ENCODE measurements around the gene PRDM16.

The PRDM16 gene

DNA sequence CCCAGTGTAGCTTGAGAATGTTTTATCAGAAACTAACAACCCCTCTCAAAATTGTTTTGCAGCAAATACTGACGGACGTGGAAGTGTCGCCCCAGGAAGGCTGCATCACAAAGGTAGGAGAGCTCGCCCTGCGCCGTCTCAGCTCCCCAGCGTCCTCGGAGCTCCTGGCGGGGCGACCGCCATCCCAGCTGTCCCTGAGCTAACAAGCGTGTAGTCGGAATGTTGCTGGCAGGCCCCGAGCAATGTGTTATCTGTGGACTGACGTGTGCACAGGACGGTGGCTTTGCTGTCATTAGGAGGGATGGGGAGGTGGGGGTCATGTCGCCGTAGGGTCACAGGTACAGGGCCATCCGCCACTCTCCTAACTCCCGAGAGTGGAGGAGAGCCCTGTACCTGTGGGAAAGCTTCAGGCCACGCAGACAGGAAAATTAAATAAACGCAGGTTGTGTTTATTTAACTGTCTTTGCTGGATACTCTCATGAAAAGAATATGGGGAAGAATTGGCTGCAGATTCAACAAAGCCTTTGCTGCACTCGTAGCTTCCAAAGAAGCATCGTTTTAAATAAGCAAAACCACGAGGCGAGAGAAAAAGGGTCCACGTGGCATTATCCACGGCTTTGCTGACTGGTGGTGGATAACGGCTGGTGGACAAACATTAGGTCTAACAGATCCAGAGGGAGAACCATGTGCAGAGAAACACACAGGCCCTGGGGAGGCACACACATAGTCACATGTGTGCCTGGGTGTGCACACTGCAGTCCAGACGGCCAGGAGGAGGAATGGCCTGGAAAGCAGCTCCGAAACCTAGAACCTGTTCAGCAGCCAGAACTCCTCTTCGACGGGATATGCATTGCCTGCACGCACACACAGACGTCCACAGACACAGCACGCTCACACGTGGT lies 175.3 kb downstream of the PRDM16 start:
- no peak for DNase-seq

DNA sequence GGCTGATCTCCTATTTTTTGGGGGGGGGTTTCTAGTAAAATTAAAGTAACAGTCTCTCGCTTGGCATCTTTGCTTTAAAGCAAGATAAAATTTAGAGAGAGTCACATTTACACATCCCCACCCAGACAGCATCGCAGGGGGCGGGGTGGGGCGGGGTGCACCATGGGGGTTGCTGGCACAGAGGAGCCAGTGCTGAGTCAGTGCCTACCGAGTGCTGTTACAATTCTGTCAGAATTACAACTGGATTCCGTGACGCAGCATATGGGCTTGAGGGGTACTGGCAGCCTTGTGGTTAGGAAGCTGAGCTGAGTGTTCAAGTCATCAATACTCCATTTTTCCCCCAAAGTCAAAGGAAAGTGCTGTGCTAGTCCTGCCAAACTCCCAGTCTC lies 175.9 kb downstream of the PRDM16 start:
- DNase-seq: no peak

DNA sequence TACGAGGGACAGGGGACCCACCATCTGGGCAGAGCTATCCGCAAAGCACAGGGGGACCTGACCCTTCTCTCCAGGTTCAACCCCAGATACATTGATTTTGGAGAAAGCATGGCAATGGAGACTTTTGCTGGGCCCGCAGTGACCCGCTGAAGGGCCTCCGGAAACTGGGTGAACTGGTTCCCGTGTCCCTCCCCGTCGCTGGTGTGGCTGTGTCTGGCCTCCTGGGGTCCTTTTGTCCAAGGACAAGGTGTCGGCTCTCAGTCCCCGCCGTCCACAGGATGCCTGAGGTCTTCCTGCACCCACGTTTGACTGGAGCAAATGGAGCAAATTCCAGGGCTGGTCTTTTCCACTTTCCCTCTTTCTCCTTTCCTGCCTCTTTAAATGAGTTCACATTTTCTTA lies 176.3 kb downstream of the PRDM16 start:
- no peak for DNase-seq

DNA sequence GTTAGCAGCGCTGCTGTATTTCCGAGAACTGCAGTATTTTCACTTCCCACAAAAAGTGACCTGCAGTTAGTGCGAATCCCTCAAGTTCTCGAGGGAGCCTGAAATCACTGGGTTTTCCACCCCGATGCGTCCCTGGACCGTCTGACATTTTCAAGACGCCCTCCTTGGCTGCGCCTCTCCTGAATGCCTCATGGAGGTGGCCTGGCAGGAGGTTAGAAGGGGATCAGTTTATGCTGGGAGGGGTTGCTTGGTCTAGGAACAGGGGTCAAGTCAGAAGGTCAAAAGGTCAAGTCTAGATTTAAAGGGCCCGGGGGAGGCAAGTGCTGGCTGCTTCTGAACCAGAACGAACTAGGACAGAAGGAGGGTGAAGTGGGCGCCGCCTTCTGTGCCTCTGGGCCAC lies 176.8 kb downstream of the PRDM16 start:
- DNase-seq: no peak

DNA sequence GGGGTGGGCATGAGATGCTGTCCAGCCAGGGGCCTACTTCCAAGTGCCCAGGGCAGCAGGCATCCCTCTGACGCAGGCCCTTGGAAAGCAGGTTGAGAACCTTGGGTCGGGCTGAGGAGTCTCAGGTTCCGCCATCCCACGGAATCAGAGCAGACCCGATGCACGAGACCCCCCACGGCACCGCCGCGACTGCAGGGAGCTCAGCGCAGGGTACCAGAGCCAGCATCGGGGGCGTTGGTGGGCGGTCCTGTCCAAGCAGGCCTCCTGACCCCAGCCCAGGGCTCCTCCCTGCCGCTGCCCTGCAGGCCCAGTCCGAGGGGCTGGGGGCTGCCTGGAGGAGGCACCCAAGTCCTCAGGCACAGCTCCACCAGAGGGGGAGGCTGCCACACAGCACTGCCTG lies 177.2 kb downstream of the PRDM16 start:
- DNase-seq: no peak

DNA sequence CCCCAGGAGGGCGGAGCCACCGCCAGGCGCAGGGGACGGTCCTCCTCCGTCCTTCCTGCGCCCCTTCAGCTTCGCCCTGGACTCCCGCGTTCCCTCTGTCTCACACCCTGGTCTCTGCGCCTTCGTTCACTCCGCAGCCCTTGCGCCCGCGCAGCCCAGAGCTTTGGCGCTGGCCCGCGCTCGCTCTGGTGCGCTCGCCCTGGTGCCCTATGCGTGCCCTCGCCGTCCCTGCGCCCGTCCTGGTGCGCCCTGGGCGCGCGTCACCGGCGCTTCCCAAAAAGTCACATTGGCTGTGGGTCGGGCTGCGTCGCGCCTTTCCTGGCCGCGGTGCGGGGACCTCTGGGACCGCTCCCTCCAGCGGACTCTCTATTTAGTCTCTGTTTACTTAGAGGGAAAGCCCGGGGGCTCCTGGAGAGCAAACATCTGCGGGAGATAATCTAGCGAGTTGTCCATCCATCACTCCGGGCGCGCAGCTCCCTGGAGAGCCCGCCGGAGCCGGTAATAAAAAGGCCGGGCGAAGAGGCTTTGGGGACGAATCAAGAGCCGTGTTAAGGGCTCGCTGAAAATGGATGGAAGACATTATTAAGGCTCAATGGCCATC lies 178.6 kb downstream of the PRDM16 start:
- peak; percentile 61 for DNase-seq

DNA sequence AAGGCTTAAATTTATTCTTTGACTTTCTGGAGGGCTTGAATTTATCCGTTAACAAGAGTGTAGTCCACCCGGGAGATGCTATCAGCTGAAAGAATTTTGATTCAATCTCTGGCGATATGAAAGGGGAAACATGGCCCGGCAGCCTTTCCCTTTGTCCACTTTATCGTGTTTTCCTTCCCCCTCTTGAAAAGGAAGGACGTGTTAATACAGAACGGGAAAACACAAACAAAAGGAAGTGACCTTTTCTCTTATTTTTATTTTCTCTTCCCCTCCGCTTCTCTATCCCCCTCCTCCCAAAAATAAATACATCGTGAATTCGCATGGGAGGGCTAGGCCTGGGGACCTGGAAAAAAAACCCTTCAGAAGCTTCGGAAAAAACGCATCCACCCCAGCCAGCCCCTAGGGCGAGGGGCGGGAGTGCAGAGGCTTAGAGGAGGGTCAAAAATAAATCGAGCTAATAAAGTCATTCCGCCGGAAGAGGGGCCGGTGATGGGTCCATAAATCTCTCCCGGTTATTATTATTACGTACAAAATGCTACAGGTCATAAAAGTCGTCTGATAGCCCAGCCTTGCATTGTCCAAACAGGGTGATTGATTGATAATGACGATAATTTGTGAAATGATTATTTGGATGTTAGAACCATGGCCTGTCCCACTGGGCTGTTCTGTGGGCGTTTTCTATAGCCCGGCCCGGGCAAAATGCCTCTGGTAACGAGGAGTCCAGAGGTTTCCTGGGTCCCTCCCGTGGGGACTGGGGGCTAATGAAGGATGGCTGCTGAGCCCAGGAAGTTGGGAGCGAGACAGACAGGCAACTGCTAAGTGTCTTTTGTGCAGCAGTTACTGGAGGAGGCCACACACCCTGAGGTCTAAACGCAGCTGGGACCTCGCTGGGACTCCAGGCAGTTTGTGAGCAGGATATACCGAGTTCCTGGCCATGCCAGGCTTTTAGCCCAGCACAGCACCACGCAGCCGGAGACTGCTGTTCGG lies 179.4 kb downstream of the PRDM16 start:
- DNase-seq: no peak

DNA sequence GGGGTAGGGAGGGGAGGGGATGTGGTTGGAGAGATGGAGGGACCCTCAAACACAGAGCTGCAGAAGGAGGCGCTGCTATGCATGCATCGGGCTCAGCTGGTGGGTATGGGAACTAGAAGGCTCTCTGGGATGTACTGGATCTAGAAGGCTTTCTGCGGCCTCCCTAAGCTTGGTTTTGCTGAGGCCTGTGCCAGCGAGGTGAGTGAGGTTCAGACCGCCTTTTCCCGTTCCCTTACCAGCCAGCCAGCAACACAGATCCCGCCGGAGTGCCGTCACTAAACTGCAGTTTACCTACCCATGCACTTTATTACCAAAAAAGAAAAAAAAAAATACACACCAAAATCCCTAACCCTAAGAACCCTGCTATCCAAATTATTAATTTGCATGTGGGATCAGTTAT lies 180.2 kb downstream of the PRDM16 start:
- DNase-seq: no peak

DNA sequence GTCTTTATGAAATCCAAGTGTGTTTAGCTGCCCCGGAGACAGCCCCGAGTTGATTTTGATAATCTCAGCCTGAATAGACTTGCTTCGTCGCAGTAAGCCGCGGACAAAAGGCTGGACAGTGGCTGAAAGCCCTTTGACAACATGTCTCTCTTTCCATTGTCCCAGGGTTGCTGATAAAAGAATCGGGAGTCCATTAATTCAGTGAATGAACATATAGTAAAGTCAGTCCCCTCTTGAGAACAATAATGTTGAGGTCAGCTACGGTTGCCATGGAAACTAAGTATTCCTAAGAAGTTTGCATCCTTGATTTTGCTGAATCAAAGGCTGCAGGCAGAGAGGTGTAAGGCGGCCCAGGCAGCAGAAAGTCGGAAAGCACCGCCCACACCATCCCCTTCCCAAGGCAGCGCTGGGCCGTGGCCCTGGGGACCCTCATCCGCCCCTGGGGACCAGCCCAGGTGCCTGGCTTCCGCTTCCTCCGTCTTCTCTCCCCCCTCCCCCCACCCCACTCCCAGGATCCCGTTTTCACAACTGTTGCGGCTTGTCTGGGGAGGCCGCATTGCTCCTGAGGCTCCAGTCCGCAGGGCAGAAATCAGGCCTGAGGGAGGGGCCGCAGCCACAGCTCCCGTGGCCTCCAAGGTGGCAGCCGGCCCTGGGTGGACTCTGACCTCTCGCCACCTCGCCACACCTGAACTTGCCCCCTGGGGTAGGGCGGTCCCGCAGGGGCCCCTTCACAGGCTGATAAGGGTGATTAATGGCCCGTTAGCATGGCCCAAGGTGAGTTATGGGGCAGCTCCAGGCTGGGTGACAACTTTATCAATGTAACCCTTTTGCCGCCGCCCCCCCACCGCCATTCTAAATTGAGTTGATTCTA lies 180.9 kb downstream of the PRDM16 start:
- no peak for DNase-seq

DNA sequence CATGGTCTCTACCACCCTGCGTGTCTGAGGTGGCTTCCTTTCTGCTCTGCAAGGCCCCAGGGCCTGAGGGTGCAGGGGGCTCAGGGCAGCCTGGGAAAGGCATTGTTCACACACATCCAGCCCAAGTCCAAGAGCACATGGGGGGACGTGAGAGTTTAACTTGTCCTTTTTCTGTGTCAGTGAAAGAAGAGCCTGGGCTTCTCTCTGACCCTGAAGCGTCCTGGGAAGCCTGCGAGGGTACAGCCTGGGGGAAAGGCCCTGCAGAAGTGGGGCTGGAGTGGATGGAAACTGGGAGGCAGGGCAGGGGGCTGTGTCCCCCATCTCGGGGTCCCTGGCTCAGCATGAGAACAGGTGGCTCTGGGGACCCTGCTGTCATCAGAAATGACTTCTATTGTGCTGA lies 181.6 kb downstream of the PRDM16 start:
- no peak for DNase-seq

DNA sequence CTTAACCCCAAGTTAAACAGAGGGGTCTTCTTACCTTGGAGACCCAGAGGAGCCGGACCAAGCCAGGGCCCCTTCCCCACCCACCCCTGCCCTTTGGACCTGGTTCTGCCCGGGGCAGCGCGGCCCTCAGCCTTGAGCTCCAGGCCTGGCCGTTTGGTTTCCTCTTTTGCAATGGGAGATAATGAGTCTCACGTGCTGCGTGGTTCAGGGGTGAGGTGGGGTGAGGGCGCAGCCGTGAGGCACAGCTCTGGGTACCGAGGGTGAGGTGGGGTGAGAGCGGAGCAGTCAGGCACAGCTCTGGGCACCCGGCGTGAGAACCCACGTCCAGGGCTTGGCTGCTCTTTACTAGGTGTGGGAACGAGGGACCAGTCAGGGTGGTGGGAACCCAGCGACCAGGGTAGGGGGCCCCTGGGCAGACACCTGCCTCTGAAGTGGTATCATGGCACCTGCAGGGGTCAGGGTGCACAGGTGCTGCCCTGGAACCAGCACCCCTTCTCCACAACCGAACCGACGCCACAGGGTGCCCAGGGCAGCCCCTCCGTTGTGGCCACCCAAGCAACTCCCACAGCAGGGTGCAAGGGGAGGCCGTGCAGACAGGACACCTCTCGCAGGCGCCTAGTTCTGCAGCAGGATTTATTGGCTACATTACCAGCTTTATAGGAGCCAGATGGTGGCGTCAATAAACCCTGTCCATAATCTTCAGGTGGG lies 182.2 kb downstream of the PRDM16 start:
- DNase-seq: no peak

DNA sequence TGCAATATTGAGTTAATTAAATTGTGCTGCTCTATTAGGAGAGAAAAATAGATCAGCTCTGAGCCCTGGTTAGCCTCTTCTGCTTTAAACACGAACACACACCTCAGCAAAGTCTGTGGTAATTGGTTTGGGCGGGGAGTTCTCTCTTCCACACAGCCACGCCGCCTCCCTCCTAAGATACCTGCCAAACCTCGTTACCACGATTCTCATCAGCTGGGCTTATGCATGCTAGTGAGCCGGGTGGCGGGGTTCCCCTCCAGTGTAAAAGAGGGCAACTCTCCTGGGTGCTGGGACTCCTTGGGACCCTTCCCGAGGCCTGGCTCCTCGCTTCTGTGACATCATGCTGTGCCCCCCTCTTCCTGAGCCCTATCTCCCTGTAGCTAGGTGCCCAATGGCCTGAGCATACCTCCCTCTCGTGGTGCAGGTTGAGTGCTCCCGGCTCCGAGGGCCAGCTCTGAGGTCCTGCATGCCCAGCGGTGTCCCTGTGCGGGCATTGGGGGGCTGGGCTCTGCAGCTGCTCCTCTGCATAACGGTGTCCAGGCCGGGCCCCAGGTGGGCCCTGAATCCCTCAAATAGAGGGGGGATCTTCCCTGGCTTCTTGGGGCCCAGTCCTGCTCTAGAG lies 182.9 kb downstream of the PRDM16 start:
- no peak for DNase-seq

DNA sequence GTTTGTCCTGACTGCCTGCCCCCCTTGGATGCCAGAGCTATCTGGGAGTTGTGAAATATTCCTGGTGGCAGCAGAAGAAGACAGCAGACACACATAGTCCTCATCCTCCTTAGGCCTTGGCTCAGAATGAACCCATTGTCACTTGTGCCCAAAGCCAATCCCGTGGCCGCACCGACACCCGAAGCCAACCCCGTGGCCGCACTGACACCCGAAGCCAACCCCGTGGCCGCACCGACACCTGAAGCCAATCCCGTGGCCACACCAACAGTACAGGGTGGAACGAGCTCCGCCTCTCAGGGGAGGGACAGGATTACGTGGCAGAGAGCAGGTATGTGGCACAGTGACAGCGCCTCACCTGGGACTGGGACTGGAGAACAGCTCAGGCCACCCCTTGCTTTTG lies 186.7 kb downstream of the PRDM16 start:
- DNase-seq: no peak

DNA sequence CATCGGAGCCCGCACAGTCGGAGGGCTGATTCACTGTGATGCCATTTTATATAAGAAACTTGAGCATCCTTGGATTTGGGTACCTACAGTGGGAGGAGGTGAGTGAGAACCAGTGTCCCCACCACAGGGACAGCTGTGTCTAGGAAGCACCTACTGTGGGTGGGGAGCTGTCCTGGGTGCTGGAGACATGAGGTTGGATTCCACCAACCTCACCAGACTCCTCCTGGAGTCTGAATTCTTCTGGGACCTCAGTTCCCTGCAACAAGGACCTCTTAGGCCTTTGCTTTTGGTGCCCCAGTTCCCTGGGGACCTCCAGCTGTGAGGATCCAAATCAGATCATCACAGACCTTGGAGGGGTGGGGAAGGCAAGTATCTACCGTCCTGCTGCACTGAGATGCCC lies 188.8 kb downstream of the PRDM16 start:
- DNase-seq: no peak

DNA sequence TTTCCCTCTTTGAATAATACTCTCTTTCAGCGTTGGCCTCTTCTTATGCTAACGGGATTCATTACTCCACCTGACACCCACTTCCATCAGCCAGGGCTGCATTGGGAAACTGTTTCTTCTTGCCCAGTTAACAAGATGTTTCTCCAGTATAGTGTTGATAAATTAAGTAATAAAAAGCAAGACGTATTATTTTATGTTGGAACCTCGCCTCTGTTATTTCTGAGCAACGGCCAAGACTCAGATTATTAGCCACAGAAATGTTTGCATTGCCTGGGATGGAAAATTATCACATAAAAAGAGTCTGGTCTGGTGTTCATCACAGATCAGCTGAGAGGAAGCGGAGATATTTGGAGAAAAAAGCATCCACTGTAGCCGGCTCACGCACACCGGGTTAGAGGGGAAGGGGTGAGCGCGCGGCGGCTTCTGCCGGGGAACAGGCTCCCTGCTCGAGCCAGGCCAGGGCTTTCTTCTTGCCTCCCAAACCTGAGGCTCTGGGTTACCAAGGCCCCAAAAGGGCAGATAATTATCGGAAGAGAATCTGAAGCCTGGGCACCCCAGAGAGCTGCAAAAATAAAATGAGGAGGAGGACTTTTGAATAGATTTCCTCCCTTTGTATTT lies 189.5 kb downstream of the PRDM16 start:
- no peak for DNase-seq

DNA sequence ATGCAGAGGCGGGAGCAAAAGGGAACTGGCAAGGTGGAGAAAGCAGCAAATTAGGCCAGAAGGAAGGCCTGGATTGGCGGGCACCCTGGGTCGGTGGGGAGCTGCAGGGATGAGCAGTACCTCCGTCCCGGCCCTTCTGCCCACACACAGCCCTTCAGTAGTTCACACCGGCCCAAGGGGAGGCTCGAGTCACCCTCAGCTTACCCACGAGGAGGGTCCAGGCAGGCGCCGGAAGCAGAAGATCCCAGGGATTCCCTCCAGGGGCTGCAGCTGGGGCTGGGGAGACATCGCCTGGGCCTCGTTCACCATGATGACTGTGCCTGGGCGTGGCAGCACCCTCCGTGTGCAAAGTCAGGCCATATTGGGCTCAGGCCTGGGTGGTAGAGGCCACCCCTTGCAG lies 190.0 kb downstream of the PRDM16 start:
- no peak for DNase-seq

DNA sequence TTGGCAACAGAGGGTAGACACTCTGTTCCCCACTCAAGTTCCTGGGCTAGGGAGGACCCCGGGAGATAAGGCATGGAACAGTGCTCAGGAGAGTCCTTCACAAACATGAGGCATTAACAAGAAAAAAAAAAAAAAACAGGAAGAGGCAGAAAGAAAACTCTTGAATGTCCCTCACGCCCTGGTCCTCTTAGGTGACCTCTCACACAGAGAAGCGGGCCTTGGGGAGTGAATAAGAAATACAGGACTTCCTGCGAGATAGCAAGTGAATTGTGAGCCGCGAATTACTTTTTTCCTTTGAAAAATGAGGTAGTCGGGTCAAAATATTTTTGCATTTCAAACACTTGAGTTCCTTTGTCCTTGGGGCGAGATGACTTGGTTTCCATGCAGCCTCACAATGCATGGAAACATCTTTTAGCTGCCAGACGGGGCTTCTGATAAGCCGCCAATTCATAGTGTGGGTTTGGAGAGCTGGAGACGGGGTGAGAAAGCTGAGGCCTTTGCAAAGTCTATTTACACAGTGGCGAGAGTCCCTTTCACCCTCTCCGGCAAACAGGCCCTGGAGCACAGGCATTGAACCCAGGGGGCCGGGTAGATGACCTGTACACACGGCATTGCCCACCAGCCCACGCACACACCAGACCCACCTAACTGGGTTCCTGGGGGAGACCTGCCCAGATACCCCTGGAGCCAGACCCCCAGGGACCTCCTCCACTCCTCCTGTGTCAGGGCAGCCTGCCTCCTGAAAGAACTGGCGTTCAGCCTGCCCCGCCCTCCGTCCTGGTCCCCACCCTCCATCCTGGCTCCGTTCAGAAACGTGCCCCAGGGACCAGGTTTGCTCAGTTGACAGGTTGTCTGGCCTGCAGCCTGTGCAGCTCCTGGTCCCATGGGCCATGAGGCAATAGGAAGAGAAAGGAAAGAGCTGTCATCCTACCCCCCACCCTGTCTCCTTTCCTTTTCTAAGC lies 192.3 kb downstream of the PRDM16 start:
- no peak for DNase-seq

DNA sequence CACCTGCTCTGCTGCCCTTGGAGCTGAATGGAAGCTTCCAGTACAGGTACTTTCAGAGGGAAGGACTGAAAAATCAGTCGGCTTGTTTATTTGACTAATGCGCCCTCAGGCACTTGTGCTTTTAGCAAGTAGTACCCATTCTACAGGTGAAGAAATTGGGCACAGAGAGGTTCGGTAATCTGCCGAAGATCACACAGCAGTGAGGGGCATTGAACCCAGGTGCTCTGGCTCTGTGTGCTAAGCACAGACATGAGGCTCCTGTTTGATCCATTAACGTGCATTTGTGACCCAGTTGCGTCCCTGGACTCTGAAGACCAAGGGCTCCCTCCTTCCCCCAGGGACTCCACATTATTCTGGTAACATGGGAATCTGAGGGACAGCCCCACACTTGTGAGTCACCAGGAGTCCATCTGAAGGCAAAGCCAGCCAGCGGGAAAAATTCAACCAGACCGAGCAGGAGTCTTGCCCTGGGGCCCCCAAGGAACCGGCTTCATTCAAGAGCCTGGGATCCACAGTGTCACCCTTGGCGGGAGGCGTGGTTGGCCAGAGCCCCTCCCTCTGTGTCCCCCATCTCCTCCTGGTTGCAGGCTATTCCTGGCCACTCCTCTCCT lies 193.1 kb downstream of the PRDM16 start:
- no peak for DNase-seq
